PC-3 (cell line): ENCODE measurements around the gene RHOT2. TPM values are rescaled to one million over a fixed set of nuclear protein-coding genes. Genes with fewer than 3 reads are reported as not detected.
A peak's percentile ranks its signal among the peaks of the same experiment; 100 is the strongest.

ENCODE experiments used
- ATAC-seq: fragments of 200-7000 bp; cut with Tn5 transposase; 2 replicates; pipeline ENCODE4 v1.9.1; 2020; ENCODE audit warnings: mild to moderate bottlenecking, moderate library complexity
- BruUV-seq: library from RNA; stranded (reverse); fragments of 400-500 nt; replicated peaks from 2 replicates; lab custom pipeline; 2021; lab: Mats Ljungman, UMichigan
- CTCF ChIA-PET: fragments of 300-600 bp; sonication (Branson Sonifier 250); formaldehyde crosslinking; loops from one replicate; lab custom pipeline; 2022; ENCODE audit warnings: antibody characterized with exemption; lab: Charles Lee
- POLR2A ChIA-PET: fragments of 300-600 bp; sonication (Branson Sonifier 250); formaldehyde crosslinking; loops from one replicate; lab custom pipeline; 2022; ENCODE audit warnings: antibody characterized with exemption; ENCODE audit not compliant: unreplicated experiment; lab: Charles Lee
- DNase-seq: peaks from one replicate; pipeline ENCODE4 v3.0.0-alpha.2; 2015
- H2AFZ ChIP-seq: fragments of 300-600 bp; sonication (generic); 2 replicates; pipeline ENCODE4 v1.6.0; 2016; ENCODE audit warnings: antibody characterized with exemption, low read length
- H3F3A ChIP-seq: fragments of 300-600 bp; sonication (generic); one replicate; pipeline ENCODE4 v1.6.0; 2017; ENCODE audit warnings: antibody characterized with exemption, low read length, control low read depth, mild to moderate bottlenecking; ENCODE audit not compliant: unreplicated experiment
- H3K27ac ChIP-seq: fragments of 300-600 bp; sonication (generic); 2 replicates; pipeline ENCODE4 v1.5.1; 2016; ENCODE audit warnings: mild to moderate bottlenecking, low read length
- H3K27me3 ChIP-seq: fragments of 300-600 bp; sonication (generic); 2 replicates; pipeline ENCODE4 v1.6.1; 2016; ENCODE audit warnings: low read length, mixed read lengths
- H3K36me3 ChIP-seq: fragments of 300-600 bp; sonication (generic); 2 replicates; pipeline ENCODE4 v1.6.1; 2016; ENCODE audit warnings: low read depth, mixed run types, low read length, mixed read lengths
- H3K4me1 ChIP-seq: fragments of 300-600 bp; sonication (generic); 2 replicates; pipeline ENCODE4 v1.5.1; 2016; ENCODE audit warnings: low read length; ENCODE audit not compliant: insufficient read depth
- H3K4me2 ChIP-seq: fragments of 300-600 bp; sonication (generic); 2 replicates; pipeline ENCODE4 v1.6.0; 2016; ENCODE audit warnings: low read length
- H3K4me3 ChIP-seq: fragments of 300-600 bp; sonication (generic); 2 replicates; pipeline ENCODE4 v1.5.1; 2016; ENCODE audit warnings: mild to moderate bottlenecking, low read length, mixed read lengths
- H3K79me2 ChIP-seq: fragments of 300-600 bp; sonication (generic); 2 replicates; pipeline ENCODE4 v1.6.1; 2017; ENCODE audit warnings: low read length, mixed read lengths
- H3K9ac ChIP-seq: fragments of 300-600 bp; sonication (generic); 2 replicates; pipeline ENCODE4 v1.6.0; 2016; ENCODE audit warnings: mild to moderate bottlenecking, low read length
- H3K9me2 ChIP-seq: fragments of 300-600 bp; sonication (generic); replicated peaks from 2 replicates; pipeline ENCODE4 v1.6.1; 2016; ENCODE audit warnings: mixed run types, low read length, mixed read lengths
- H3K9me3 ChIP-seq: fragments of 300-600 bp; sonication (generic); 2 replicates; pipeline ENCODE4 v1.6.1; 2016; ENCODE audit warnings: low read length, mixed read lengths
- H4K20me1 ChIP-seq: fragments of 300-600 bp; sonication (generic); 2 replicates; pipeline ENCODE4 v1.6.1; 2016; ENCODE audit warnings: low read length, mixed read lengths
- CTCF ChIP-seq: fragments of 300-600 bp; sonication (generic); conservative IDR thresholded peaks from 2 replicates; pipeline ENCODE4 v1.5.1; 2017; ENCODE audit warnings: antibody characterized with exemption, low read depth, mild to moderate bottlenecking, low read length
- EZH2 ChIP-seq: fragments of 300-600 bp; sonication (generic); IDR thresholded peaks from one replicate; pipeline ENCODE4 v1.6.1; 2017; ENCODE audit warnings: antibody characterized with exemption, mild to moderate bottlenecking, low read length; ENCODE audit not compliant: unreplicated experiment
- EZH2phosphoT487 ChIP-seq: fragments of 300-600 bp; sonication (generic); IDR thresholded peaks from 2 replicates; pipeline ENCODE4 v1.6.1; 2018; ENCODE audit warnings: mild to moderate bottlenecking, antibody characterized with exemption, low read length, borderline replicate concordance
- intact Hi-C: fragments of 100-400 bp; cut with micrococcal nuclease; formaldehyde crosslinking; loops from 2 replicates; pipeline ENCODE4 v1.9.0; 2023
- total RNA-seq: library from RNA; depleted of rRNA; stranded (reverse); fragments of >200 nt; gene quantifications from 2 replicates; pipeline ENCODE4 v1.2.3, GENCODE V29; 2014

RHOT2 gene
- total RNA-seq, 1 experiment from 2014 or later, result 93.0 TPM

- Histone ChIP-seq H3K9ac (peak overlapping the region; percentile 97), H2AFZ (peak overlapping the region; percentile 76), H3K27ac (no peak overlapping the region), H3K36me3 (peaks cover 6% of the 10 kb centered on the region; the same call in 1 of the 2 replicates), H3K4me3 (peak overlapping the region; percentile 82; the same call in 1 of the 2 replicates), H4K20me1 (no peaks in the 10 kb centered on the region), H3K9me2 (no peaks in the 10 kb centered on the region), H3F3A (no peaks in the 10 kb centered on the region), H3K9me3 (no peaks in the 10 kb centered on the region), H3K4me2 (peak overlapping the region; percentile 39), H3K27me3 (no peaks in the 10 kb centered on the region), H3K4me1 (no peaks in the 10 kb centered on the region), H3K79me2 (peaks cover 22% of the 10 kb centered on the region)
- ChIA-PET CTCF (no interaction called here), POLR2A (no interaction called here)
- intact Hi-C loops, result no loop called here
- TF ChIP-seq CTCF (no peak), EZH2phosphoT487 (no peak), EZH2 (no peak)
- ATAC-seq, result no peak
- BruUV-seq, result no TSS peak
- no peak for DNase-seq
Measured at GRCh38 chr16:667113-667779, 686 bp upstream of the RHOT2 start.

DNA sequence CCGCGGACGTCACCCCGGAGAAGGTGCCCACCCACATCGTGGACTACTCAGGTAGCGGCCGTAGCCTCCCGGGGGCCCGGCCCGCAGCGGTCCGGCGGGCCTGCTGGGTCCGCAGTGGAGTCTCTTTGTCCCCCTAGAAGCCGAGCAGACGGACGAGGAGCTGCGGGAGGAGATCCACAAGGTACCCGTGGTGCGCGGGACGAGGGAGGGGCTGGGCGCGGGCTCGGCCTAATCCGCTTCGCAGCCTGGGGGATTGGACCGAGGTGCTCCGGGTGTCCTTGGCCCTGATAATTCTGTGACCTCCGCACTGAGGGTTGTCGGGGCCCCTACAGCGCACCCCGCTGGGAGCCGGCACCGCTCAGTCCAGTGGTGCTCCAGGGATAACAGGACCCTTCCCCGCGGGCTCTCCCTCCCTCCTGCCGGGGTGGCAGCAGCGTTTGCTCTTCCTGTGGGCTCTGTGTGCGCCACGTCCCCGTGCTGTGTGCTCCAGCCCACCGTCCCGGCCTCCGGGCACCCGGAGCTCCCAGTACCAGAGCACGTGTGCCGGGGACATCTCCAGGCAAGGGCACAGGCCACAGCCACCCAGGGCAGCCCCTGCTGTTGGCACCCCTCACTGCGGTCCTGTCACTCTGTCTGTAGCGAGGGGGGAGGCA lies 713 bp downstream of the RHOT2 start:
- Histone ChIP-seq H3K4me3 (peak overlapping the region; percentile 82), H3K9me2 (no peaks in the 10 kb centered on the region), H3K9ac (peak overlapping the region; percentile 97), H3K27ac (0 out of 2 replicates have a peak overlapping the region, but pooled peaks have one; percentile 11), H3K4me2 (peak overlapping the region; percentile 90), H3K27me3 (no peaks in the 10 kb centered on the region), H2AFZ (0 out of 2 replicates have a peak overlapping the region, but pooled peaks have one; percentile 42), H3F3A (no peaks in the 10 kb centered on the region), H3K9me3 (no peaks in the 10 kb centered on the region), H3K79me2 (peaks cover 22% of the 10 kb centered on the region), H3K4me1 (no peaks in the 10 kb centered on the region), H3K36me3 (peaks cover 6% of the 10 kb centered on the region; the same call in 1 of the 2 replicates), H4K20me1 (no peaks in the 10 kb centered on the region)
- DNase-seq (no peak), ATAC-seq (peak; percentile 16)
- BruUV-seq, result TSS peak; percentile 11
- ChIA-PET POLR2A (no interaction called here), CTCF (interaction anchor here (0.6 kb wide), 1 partner anchor 48 kb away, joined by 5 read pairs; no protein-coding TSS in a partner anchor)
- intact Hi-C loops, result no loop called here
- TF ChIP-seq EZH2 (no peak), EZH2phosphoT487 (no peak), CTCF (no peak)
